NCI-H69 (cell line): ENCODE data around the gene RGS18.
"Not testable (repeated sequence)": the region's sequence is repeated elsewhere in the genome, so short reads cannot be mapped to it uniquely, and the experiment has no call there.

Experiments used
- DNase-seq: peaks from one replicate; lab custom pipeline; 2025; lab: John Stamatoyannopoulos, UW

Gene RGS18

DNA sequence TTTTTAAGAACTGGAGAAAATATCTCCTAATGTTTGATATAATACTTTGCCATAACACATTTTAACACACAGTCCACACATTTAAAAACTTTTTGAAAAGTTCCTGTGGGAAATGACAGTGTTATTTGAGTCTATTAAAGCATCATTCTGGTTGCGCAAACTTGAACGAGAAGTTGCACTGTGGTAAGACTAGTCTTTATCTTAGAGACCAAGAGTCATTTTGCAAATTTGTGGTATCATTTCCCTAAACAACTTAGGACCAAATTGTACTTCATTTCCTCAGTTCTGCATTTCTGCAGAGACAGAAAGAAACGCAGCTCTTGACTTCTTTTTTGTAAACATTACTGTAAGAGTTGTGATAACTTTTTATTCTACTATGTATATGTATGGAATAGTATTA lies at the start of gene RGS18:
TSS of gene RGS18 (plus strand) at position 282 of the 400 bp plus-strand sequence. CDS start 176 bp downstream, outside the sequence.
- no peak for DNase-seq

DNA sequence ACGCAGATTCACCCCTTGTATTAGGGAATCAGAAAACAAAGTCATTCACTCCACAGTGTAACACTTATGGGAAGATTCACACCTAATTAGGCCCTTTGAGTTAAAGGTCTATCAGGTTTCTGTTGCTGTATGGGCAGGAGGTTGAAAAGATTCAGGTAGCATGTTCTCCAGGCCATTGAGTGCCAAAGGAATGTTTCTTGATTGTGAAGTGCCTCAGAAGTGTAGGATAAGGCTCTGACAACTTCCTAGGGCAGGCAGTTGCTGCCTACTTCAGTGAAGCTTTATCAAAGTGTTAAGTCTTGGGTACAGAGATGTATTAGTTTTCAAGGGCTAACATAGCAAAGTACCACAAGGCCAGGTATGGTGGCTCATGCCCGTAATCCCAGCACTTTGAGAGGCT lies 48.7 kb upstream of the RGS18 start:
- DNase-seq = no peak

DNA sequence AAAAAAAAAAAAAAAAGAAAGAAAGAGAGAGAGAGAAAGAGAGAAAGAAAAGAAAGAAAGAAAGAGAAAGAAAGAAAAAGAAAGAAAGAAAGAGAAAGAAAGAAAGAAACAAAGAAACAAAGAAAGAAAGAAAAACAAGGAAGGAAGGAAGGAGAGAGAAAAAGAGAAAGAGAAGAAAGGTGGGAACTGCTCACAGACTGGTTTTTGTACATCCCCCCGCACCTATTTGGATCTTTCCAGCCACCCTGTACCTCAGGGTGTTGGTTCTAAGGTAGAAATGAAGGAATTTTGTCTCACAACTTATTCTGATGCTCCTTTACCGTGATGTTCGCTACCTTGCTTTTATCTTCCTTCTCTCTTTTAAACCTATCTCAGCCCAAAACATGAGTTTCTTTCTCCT lies 43.3 kb upstream of the RGS18 start:
- no peak for DNase-seq

GRCh38 chr1:192118881-192119405 lies 39.3 kb upstream of the RGS18 start:
- DNase-seq = no peak

GRCh38 chr1:192119701-192120100 lies 38.6 kb upstream of the RGS18 start:
- DNase-seq = no peak

- no peak for DNase-seq
These were observed 35.6 kb upstream of the RGS18 start for GRCh38 chr1:192122668-192123067.

- DNase-seq = no peak
These were observed 35.0 kb upstream of the RGS18 start for GRCh38 chr1:192123212-192123611.

DNA sequence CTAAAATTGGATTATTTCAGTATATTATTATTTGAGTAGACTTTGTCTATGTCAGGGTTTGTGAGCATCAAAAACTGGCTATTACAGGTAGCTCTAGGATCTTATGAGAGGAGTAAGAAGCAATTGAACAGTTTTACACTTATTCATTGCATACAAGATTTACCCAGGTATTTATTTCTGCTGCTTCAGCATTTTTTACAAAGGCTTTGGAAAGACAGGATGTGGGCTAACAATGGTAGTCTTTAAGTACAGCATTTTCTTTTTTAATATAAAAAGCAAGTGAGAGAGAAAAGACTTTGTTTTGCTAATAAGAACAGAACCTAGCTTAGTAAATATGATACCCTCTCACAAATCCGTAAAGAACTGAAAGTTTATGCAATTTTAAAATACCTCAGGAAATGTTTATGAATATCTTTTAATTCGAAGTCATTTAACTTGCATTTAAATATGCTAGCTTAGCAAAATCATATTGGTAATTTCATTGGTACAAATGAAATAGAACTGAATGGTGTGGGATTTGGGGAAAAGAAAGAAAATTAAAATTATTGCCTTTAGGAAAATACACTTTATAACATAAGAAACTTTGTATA lies 32.1 kb upstream of the RGS18 start:
- no peak for DNase-seq

DNA sequence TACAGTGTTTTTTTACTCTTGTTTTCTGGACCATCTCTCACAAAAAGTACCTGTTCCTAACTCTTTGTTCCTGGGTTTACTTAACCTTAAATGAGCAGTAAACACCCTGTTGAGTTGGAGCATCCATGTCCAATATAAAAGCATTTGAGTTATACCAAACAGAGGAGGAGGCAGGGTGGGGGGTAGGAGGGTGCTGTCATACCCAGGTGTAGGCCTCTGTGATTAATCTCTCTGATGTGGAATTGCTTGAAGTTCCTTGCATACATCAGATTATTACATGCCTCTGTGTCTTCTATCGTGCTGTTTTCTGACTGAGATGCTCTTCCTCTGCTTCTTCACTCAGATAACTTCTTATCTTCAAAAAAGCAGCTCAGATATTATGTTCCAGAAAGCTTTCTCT lies 28.1 kb upstream of the RGS18 start:
- DNase-seq = no peak

DNA sequence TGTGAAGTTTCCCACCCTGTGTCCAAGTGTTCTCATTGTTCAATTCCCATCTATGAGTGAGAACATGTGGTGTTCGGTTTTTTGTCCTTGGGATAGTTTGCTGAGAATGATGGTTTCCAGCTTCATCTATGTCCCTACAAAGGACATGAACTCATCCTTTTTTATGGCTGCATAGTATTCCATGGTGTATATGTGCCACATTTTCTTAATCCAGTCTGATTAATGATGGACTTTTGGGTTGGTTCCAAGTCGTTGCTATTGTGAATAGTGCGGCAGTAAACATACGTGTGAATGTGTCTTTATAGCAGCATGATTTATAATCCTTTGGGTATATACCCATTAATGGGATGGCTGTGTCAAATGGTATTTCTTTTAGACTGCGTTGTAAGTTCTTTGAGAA lies 27.4 kb upstream of the RGS18 start:
- not testable (repeated sequence) for DNase-seq

GRCh38 chr1:192131914-192132313 lies 26.3 kb upstream of the RGS18 start:
- peak; percentile 43 for DNase-seq

DNA sequence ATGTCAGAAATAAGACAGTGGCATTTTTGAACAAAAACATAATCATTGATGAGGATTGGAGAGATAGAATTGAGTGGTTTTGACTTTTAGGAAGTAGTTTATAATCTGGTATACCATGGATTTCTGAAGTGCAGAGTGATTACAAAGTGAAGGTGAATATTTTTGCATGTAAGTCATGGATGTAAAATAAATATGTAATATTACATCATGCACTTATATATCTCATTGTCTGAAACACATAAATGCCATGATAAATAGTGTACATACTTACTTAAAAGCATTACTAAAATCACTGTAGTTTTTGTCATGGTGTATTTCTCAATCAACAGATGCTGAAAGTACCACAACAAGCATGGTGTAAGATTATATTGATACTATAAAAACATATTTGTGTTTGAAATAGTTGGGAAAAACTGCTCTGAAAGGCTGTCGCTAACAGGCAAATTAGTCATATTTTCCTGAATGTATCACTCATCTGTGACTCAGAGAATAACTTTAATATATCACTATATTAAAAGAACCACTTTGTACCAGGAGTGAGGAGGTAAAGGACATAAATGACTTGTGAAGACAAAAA lies 24.8 kb upstream of the RGS18 start:
- DNase-seq = no peak

GRCh38 chr1:192140382-192140781 lies 17.9 kb upstream of the RGS18 start:
- no peak for DNase-seq

DNA sequence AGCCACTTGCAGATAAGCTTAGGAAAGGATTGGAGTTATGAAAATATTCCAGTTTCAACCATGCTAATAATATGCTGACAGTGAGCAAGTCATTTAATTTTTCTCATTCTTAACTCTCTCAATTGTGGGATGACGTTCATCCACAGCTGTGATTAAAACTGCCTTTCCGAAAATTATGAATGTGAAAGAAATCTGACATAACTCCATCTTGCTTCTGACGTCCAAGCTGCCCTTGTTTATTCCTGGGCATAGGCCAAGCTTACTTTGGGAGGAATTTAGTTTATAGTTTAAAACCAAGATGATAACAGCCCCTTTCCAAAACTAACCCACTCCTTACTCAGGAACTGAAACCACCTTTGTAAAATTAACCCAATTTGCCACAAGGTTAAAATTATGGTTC lies 11.0 kb upstream of the RGS18 start:
- no peak for DNase-seq

DNA sequence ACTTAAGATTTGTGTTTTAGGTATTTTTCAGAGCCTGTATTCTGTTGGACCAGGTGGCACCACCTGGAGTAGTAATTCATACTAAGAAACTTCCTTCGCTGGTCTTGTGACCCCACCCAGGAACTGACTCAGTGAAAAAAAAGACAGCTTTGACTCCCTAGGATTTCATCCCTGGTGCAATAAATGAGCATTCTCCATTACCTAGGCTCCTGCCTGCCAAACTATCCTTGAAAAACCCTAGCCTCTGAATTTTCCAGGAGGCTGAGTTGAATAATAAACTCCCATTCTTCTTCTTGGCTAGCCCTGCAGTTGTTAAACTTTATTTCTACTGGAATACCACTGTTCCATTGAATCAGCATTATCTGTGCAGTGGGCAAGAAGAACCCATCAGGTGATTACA lies 10.6 kb upstream of the RGS18 start:
- no peak for DNase-seq

GRCh38 chr1:192151176-192151575 lies 7.1 kb upstream of the RGS18 start:
- DNase-seq = no peak

- no peak for DNase-seq
These were observed 5.0 kb upstream of the RGS18 start for GRCh38 chr1:192153276-192153675.

GRCh38 chr1:192157067-192157466 lies 1.2 kb upstream of the RGS18 start:
- DNase-seq = no peak

GRCh38 chr1:192159014-192159413 lies 752 bp downstream of the RGS18 start:
- no peak for DNase-seq

- no peak for DNase-seq
These were observed 1.5 kb downstream of the RGS18 start for GRCh38 chr1:192159781-192160180.

DNA sequence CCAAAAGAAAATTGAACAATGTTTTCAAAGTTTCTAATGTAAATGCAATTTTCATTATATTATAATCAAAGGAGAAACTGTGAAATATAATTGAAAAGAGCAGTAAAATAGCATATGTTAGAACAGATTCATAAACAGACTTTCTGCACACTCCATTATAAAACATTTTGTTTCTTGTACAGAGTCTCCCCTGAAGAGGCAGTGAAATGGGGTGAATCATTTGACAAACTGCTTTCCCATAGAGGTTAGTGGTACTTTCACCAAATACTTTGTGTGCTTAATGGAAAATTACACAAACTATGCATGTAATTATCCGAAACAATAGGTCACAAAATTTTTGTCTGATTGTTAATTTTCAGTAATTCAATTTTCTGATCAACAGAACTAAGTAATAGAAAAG lies 1.9 kb downstream of the RGS18 start:
- DNase-seq = no peak

GRCh38 chr1:192161976-192162375 lies 3.7 kb downstream of the RGS18 start:
- no peak for DNase-seq

GRCh38 chr1:192162376-192162775 lies 4.1 kb downstream of the RGS18 start:
- DNase-seq = no peak

GRCh38 chr1:192165002-192165401 lies 6.7 kb downstream of the RGS18 start:
- DNase-seq = not testable (repeated sequence)
